OCI-LY1 (cell line): ENCODE data around the gene STEEP1.

Experiments
- H2AFZ ChIP-seq: fragments of 200-600 bp; sonication (generic), shearing (Covaris generic); 2 replicates; pipeline ENCODE4 v1.6.0; 2014; ENCODE audit warnings: antibody characterized with exemption, mild to moderate bottlenecking, low read length
- H3F3A ChIP-seq: fragments of 200-600 bp; sonication (generic), shearing (Covaris generic); 2 replicates; pipeline ENCODE4 v1.6.0; 2014; ENCODE audit warnings: mild to moderate bottlenecking, antibody characterized with exemption, low read length, moderate library complexity; ENCODE audit not compliant: insufficient read depth
- H3K27ac ChIP-seq: fragments of 200-600 bp; sonication (generic); 2 replicates; pipeline ENCODE4 v1.5.1; 2014; ENCODE audit warnings: low read length, mixed run types, mild to moderate bottlenecking, low read depth; ENCODE audit not compliant: poor library complexity, severe bottlenecking
- H3K27me3 ChIP-seq: fragments of 200-600 bp; sonication (generic); 2 replicates; pipeline ENCODE4 v1.6.0; 2014; ENCODE audit warnings: antibody characterized with exemption, mild to moderate bottlenecking, low read length, moderate library complexity; ENCODE audit not compliant: insufficient read depth
- H3K36me3 ChIP-seq: fragments of 200-600 bp; sonication (generic); 2 replicates; pipeline ENCODE4 v1.6.1; 2014; ENCODE audit warnings: mild to moderate bottlenecking, antibody characterized with exemption, low read length, moderate library complexity, mixed read lengths; ENCODE audit not compliant: insufficient read depth
- H3K4me1 ChIP-seq: fragments of 200-600 bp; sonication (generic); 2 replicates; pipeline ENCODE4 v1.5.1; 2014; ENCODE audit warnings: mild to moderate bottlenecking, low read length, moderate library complexity; ENCODE audit not compliant: insufficient read depth, severe bottlenecking
- H3K4me2 ChIP-seq: fragments of 200-600 bp; sonication (generic), shearing (Covaris generic); 2 replicates; pipeline ENCODE4 v1.6.1; 2014; ENCODE audit warnings: low read length
- H3K4me3 ChIP-seq: fragments of 200-600 bp; sonication (generic); 2 replicates; pipeline ENCODE4 v1.5.1; 2014; ENCODE audit warnings: low read length, low read depth, mild to moderate bottlenecking, mixed read lengths; ENCODE audit not compliant: poor library complexity, severe bottlenecking
- H3K79me2 ChIP-seq: fragments of 200-600 bp; shearing (Covaris generic); 2 replicates; pipeline ENCODE4 v1.6.1; 2016; ENCODE audit warnings: mixed run types, low read length, mixed read lengths; ENCODE audit not compliant: insufficient read depth
- H3K9ac ChIP-seq: fragments of 200-600 bp; sonication (generic), shearing (Covaris generic); 2 replicates; pipeline ENCODE4 v1.6.1; 2014; ENCODE audit warnings: mild to moderate bottlenecking, low read length, mixed read lengths
- H3K9me2 ChIP-seq: fragments of 200-600 bp; sonication (generic), shearing (Covaris generic); 2 replicates; pipeline ENCODE4 v1.6.1; 2014; ENCODE audit warnings: low read depth, mild to moderate bottlenecking, low read length, mixed read lengths
- H3K9me3 ChIP-seq: fragments of 200-600 bp; shearing (Covaris generic); 2 replicates; pipeline ENCODE4 v1.6.1; 2014; ENCODE audit warnings: low read length, mixed read lengths
- H4K20me1 ChIP-seq: fragments of 200-600 bp; sonication (generic), shearing (Covaris generic); 2 replicates; pipeline ENCODE4 v1.6.0; 2016; ENCODE audit warnings: mild to moderate bottlenecking, low read length; ENCODE audit not compliant: insufficient read depth
- EZH2 ChIP-seq: fragments of 200-600 bp; sonication (generic), shearing (Covaris generic); IDR thresholded peaks from 2 replicates; pipeline ENCODE4 v1.8.0; 2017; ENCODE audit warnings: borderline replicate concordance, mixed run types, mild to moderate bottlenecking, antibody characterized with exemption, low read length, moderate library complexity, mixed read lengths
- TF ChIP-seq, protein P1 (sequence below): fragments of 200-600 bp; sonication (generic), shearing (Covaris generic); IDR thresholded peaks from 2 replicates; pipeline ENCODE4 v1.5.1; 2017; ENCODE audit warnings: mild to moderate bottlenecking, antibody characterized with exemption, low read length, moderate library complexity, mixed read lengths

STEEP1 gene

DNA sequence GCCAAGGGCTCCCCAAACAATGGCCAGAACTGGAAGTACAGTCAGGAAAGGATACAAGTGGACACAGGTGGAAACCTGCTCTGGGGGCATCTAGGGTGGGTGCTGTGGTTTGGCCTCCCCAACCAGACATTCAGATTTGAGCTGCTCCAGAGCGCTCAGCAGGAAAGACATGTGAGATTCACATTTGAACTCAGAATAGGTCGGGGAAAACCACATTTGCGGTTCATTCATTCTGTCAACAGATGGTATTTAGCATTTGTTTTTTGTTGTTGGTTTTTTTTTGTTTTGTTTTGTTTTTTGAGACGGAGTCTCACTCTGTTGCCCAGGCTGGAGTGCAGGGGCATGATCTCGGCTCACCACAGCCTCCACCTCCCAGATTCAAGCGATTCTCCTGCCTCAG, 44.0 kb downstream of the STEEP1 start:
- Histone ChIP-seq H3K36me3 (no peaks in the 10 kb centered on the region), H3K27me3 (no peaks in the 10 kb centered on the region), H3K4me2 (no peak overlapping the region), H3K9ac (no peak overlapping the region), H3K4me1 (peaks cover 5% of the 10 kb centered on the region), H3F3A (no peaks in the 10 kb centered on the region), H2AFZ (no peak overlapping the region), H4K20me1 (no peaks in the 10 kb centered on the region), H3K27ac (no peak overlapping the region), H3K9me2 (no peaks in the 10 kb centered on the region), H3K9me3 (no peaks in the 10 kb centered on the region), H3K4me3 (no peak overlapping the region), H3K79me2 (no peaks in the 10 kb centered on the region)
- TF ChIP-seq, protein P1, sequence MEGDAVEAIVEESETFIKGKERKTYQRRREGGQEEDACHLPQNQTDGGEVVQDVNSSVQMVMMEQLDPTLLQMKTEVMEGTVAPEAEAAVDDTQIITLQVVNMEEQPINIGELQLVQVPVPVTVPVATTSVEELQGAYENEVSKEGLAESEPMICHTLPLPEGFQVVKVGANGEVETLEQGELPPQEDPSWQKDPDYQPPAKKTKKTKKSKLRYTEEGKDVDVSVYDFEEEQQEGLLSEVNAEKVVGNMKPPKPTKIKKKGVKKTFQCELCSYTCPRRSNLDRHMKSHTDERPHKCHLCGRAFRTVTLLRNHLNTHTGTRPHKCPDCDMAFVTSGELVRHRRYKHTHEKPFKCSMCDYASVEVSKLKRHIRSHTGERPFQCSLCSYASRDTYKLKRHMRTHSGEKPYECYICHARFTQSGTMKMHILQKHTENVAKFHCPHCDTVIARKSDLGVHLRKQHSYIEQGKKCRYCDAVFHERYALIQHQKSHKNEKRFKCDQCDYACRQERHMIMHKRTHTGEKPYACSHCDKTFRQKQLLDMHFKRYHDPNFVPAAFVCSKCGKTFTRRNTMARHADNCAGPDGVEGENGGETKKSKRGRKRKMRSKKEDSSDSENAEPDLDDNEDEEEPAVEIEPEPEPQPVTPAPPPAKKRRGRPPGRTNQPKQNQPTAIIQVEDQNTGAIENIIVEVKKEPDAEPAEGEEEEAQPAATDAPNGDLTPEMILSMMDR: no peak
- TF ChIP-seq EZH2: no peak

DNA sequence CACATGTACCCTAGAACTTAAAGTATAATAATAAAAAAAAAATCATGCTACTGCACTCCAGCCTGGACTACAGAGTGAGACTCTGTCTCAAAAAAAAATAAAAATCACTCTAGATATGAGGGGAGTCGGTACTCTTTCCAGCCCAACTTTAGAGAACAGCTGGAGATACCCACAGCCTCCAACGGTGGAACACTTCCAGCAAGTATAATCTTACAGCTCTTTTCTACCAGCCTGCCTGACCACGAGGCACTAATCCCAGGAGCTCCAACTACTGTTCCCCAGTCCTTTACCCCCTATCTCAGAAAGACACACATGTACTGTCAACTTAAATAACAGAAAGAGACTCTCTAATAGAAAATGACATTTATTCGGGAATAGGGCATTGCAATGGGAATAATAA, 46.8 kb downstream of the STEEP1 start:
- no peaks in the 10 kb centered on the region for H3K27me3 ChIP-seq
- H4K20me1 ChIP-seq: no peaks in the 10 kb centered on the region
- H3F3A ChIP-seq: no peaks in the 10 kb centered on the region
- H3K36me3 ChIP-seq: no peaks in the 10 kb centered on the region
- H2AFZ ChIP-seq: no peak overlapping the region
- TF ChIP-seq, protein P1: no peak
- TF ChIP-seq EZH2: no peak
- H3K79me2 ChIP-seq: no peaks in the 10 kb centered on the region
- H3K9me2 ChIP-seq: no peaks in the 10 kb centered on the region
- H3K9me3 ChIP-seq: no peaks in the 10 kb centered on the region
- no peak overlapping the region for H3K4me2 ChIP-seq
- no peak overlapping the region for H3K9ac ChIP-seq
- no peak overlapping the region for H3K4me3 ChIP-seq
- H3K4me1 ChIP-seq: peaks cover 11% of the 10 kb centered on the region
- H3K27ac ChIP-seq: no peak overlapping the region

DNA sequence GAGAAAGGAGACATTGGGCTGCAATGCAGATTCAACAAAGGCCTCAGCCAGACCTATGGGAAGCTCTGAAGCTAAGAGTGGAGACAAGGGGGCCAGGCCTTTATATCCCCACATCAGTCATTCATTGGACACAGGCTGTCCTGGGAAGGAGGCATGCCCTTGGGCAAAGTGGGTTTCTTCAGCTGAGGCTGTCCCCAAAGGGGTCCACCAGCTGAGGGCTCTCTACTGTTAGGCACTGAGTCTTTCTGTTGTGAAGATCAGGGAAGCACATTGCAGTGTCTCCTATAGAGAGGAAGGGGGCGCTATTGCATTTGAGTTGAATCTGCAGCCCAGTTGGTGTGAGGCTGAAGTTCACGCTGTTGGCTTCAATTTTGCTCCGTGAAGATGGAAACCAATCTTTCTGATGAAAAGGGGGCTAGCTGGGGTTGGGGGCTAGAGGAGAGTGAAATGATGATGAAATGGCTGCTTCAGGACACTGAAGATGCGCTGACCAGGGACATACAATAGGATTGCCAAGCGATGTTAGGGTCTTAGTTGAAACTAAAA, 49.0 kb downstream of the STEEP1 start:
- TF ChIP-seq EZH2: no peak
- TF ChIP-seq, protein P1: peak; percentile 80
- no peaks in the 10 kb centered on the region for H3K9me3 ChIP-seq
- H3K27ac ChIP-seq: no peak overlapping the region
- no peaks in the 10 kb centered on the region for H4K20me1 ChIP-seq
- H3K4me2 ChIP-seq: peak overlapping the region; percentile 41; the same call in 1 of the 2 replicates
- H3K9me2 ChIP-seq: no peaks in the 10 kb centered on the region
- peak overlapping the region; percentile 98; the same call in 1 of the 2 replicates for H2AFZ ChIP-seq
- no peak overlapping the region for H3K4me3 ChIP-seq
- peaks cover 11% of the 10 kb centered on the region for H3K4me1 ChIP-seq
- peak overlapping the region; percentile 45; the same call in 1 of the 2 replicates for H3K9ac ChIP-seq
- no peaks in the 10 kb centered on the region for H3K36me3 ChIP-seq
- H3K27me3 ChIP-seq: no peaks in the 10 kb centered on the region
- H3F3A ChIP-seq: no peaks in the 10 kb centered on the region
- H3K79me2 ChIP-seq: no peaks in the 10 kb centered on the region
